Measurements from ENCODE around the gene HRK. TPM values are rescaled to one million over a fixed set of nuclear protein-coding genes. Genes with fewer than 3 reads are reported as not detected.

The HRK gene
- total RNA-seq, 1 donor from 2014 or later: 4.4 TPM

DNA sequence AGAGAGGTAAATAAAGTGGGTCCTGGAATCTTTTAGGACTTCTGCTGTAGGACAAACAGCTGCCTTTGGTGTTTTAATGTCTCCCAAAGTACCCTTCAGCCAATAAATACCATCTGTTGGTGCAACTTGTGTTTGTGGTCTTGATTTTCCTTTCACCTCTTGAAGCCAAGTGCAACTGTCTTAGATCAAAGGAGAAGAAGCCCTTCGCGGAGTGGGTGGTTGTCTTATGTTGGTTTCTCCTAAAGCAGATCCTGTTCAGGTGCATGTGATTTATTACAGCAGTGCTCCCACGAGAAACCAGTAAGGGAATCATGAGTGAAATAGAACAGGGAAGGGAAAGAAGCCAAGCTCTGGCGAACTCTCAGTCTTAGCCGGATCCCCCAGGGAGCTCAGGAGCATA lies 27.7 kb downstream of the HRK start:
- no peak for TF ChIP-seq CTCF (IDR thresholded peaks at IDR 0.05; ENCODE audit: unreplicated experiment)
- H3K27ac Mint-ChIP-seq: no peak overlapping the region
- H3K36me3 Mint-ChIP-seq: peaks cover 3% of the 10 kb centered on the region
- DNase-seq (ENCODE audit: low spot score in 2 of 2, unreplicated experiment in 2 of 2): no peak
- H3K9me3 Mint-ChIP-seq: no peaks in the 10 kb centered on the region
- no peaks in the 10 kb centered on the region for H3K27me3 Mint-ChIP-seq (ENCODE audit: low read depth)
- H3K4me3 Mint-ChIP-seq: no peak overlapping the region
- H3K4me1 Mint-ChIP-seq: peaks cover 17% of the 10 kb centered on the region

DNA sequence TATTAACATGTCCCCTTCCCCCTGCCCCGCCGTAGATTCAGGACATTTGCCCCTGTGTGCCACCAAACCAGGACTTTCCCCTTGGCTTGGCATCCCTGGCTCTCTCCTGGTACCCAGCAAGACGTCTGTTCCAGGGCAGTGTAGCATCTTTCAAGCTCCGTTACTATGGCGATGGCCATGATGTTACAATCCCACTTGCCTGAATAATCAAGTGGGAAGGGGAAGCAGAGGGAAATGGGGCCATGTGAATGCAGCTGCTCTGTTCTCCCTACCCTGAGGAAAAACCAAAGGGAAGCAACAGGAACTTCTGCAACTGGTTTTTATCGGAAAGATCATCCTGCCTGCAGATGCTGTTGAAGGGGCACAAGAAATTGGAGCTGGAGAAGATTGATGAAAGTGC lies 28.9 kb downstream of the HRK start:
- peaks cover 7% of the 10 kb centered on the region for H3K36me3 Mint-ChIP-seq
- no peaks in the 10 kb centered on the region for H3K9me3 Mint-ChIP-seq
- no peaks in the 10 kb centered on the region for H3K27me3 Mint-ChIP-seq (ENCODE audit: low read depth)
- peaks cover 6% of the 10 kb centered on the region for H3K4me1 Mint-ChIP-seq
- H3K4me3 Mint-ChIP-seq: no peak overlapping the region
- no peak for TF ChIP-seq CTCF (IDR thresholded peaks at IDR 0.05; ENCODE audit: unreplicated experiment)
- H3K27ac Mint-ChIP-seq: no peak overlapping the region
- DNase-seq (ENCODE audit: low spot score in 2 of 2, unreplicated experiment in 2 of 2): no peak

- Mint-ChIP-seq H3K4me3 (no peak overlapping the region), H3K27me3 (ENCODE audit: low read depth) (no peaks in the 10 kb centered on the region), H3K27ac (no peak overlapping the region), H3K4me1 (no peaks in the 10 kb centered on the region), H3K36me3 (peaks cover 7% of the 10 kb centered on the region), H3K9me3 (no peaks in the 10 kb centered on the region)
- no peak for TF ChIP-seq CTCF (IDR thresholded peaks at IDR 0.05; ENCODE audit: unreplicated experiment)
- DNase-seq (ENCODE audit: low spot score in 2 of 2, unreplicated experiment in 2 of 2): no peak
Observed at GRCh38 chr12:116849216-116849615, 32.0 kb downstream of the HRK start.

- DNase-seq (ENCODE audit: low spot score in 2 of 2, unreplicated experiment in 2 of 2): no peak
- no peak overlapping the region for H3K4me3 Mint-ChIP-seq
- H3K36me3 Mint-ChIP-seq: peaks cover 2% of the 10 kb centered on the region
- TF ChIP-seq CTCF (IDR thresholded peaks at IDR 0.05; ENCODE audit: unreplicated experiment): no peak
- H3K4me1 Mint-ChIP-seq: no peaks in the 10 kb centered on the region
- no peak overlapping the region for H3K27ac Mint-ChIP-seq
- no peaks in the 10 kb centered on the region for H3K9me3 Mint-ChIP-seq
- H3K27me3 Mint-ChIP-seq (ENCODE audit: low read depth): no peaks in the 10 kb centered on the region
Observed at GRCh38 chr12:116843085-116843484, 38.2 kb downstream of the HRK start.

GRCh38 chr12:116839287-116839830 lies 41.9 kb downstream of the HRK start:
- Mint-ChIP-seq H3K36me3 (peaks cover 9% of the 10 kb centered on the region), H3K9me3 (no peaks in the 10 kb centered on the region), H3K4me1 (no peaks in the 10 kb centered on the region), H3K4me3 (no peak overlapping the region), H3K27ac (no peak overlapping the region), H3K27me3 (ENCODE audit: low read depth) (no peaks in the 10 kb centered on the region)
- no peak for TF ChIP-seq CTCF (IDR thresholded peaks at IDR 0.05; ENCODE audit: unreplicated experiment)
- DNase-seq (ENCODE audit: low spot score in 2 of 2, unreplicated experiment in 2 of 2): no peak

- no peak for DNase-seq (ENCODE audit: low spot score in 2 of 2, unreplicated experiment in 2 of 2)
- peaks cover 10% of the 10 kb centered on the region for H3K36me3 Mint-ChIP-seq
- H3K27ac Mint-ChIP-seq: no peak overlapping the region
- no peak overlapping the region for H3K4me3 Mint-ChIP-seq
- H3K27me3 Mint-ChIP-seq (ENCODE audit: low read depth): no peaks in the 10 kb centered on the region
- no peaks in the 10 kb centered on the region for H3K9me3 Mint-ChIP-seq
- TF ChIP-seq CTCF (IDR thresholded peaks at IDR 0.05; ENCODE audit: unreplicated experiment): no peak
- no peaks in the 10 kb centered on the region for H3K4me1 Mint-ChIP-seq
Observed at GRCh38 chr12:116838365-116838764, 42.9 kb downstream of the HRK start.
